GM12878 (cell line): ENCODE results near the gene SNAI3. TPM values are rescaled to one million over a fixed set of nuclear protein-coding genes. Genes with fewer than 3 reads are reported as not detected.

ENCODE experiments used
- ATAC-seq: fragments of 200-7000 bp; cut with Tn5 transposase; 3 replicates; pipeline ENCODE4 v1.9.1; 2020; ENCODE audit warnings: mild to moderate bottlenecking, moderate library complexity
- BruUV-seq: library from RNA; stranded (reverse); fragments of 400-500 nt; replicated peaks from 2 replicates; lab custom pipeline; 2021; lab: Mats Ljungman, UMichigan
- CTCF ChIA-PET: fragments of 300-600 bp; sonication (Branson Sonifier 250); formaldehyde crosslinking; extraction: SDS; loops from one replicate; lab custom pipeline; 2021; ENCODE audit warnings: inconsistent platforms; lab: Yijun Ruan, JAX
- POLR2A ChIA-PET: fragments of 350-600 bp; formaldehyde crosslinking; extraction: SDS; loops from one replicate; lab custom pipeline; 2021; ENCODE audit warnings: inconsistent platforms; lab: Charles Lee
- RAD21 ChIA-PET: fragments of 300-600 bp; sonication (Branson Sonifier 250); formaldehyde crosslinking; loops from one replicate; lab custom pipeline; 2023; ENCODE audit warnings: antibody characterized with exemption; ENCODE audit not compliant: unreplicated experiment; lab: Charles Lee
- SMC1A ChIA-PET: fragments of 300-600 bp; sonication (Branson Sonifier 250); formaldehyde crosslinking; loops from one replicate; lab custom pipeline; 2023; ENCODE audit not compliant: unreplicated experiment, uncharacterized antibody; lab: Charles Lee
- DNase-seq: peaks from one replicate; pipeline ENCODE4 v3.0.0-alpha.2; 2011; ENCODE audit warnings: low read depth, low spot score
- FAIRE-seq: peaks from 3 replicates; lab custom pipeline; 2011; peaks lifted over from hg19 to GRCh38; lab: Jason Lieb, UNC
- H2AFZ ChIP-seq: 2 replicates; pipeline ENCODE4 v1.6.0; 2011; ENCODE audit warnings: low read depth, low read length, control low read depth; ENCODE audit not compliant: control insufficient read depth
- H3K27ac ChIP-seq: 2 replicates; pipeline ENCODE4 v1.5.1; 2011; ENCODE audit warnings: control low read depth; ENCODE audit not compliant: control insufficient read depth, insufficient read depth
- H3K27me3 ChIP-seq, 2 experiments: replicated peaks in 1 of 2; 2 replicates each; pipeline versions ENCODE4 v1.6.0 to v1.6.1; 2011; ENCODE audit warnings: low read length in 1 of 2; ENCODE audit not compliant: control insufficient read depth in 2 of 2, insufficient read depth in 2 of 2
- H3K36me3 ChIP-seq, 2 experiments: 2 replicates each; pipeline ENCODE4 v1.5.1; 2011; ENCODE audit warnings: low read length in 1 of 2; ENCODE audit not compliant: control insufficient read depth in 2 of 2, insufficient read depth in 2 of 2
- H3K4me1 ChIP-seq: 2 replicates; pipeline ENCODE4 v1.6.1; 2011; ENCODE audit warnings: mild to moderate bottlenecking, low read length, moderate library complexity, mixed read lengths; ENCODE audit not compliant: control insufficient read depth, insufficient read depth
- H3K4me2 ChIP-seq: 2 replicates; pipeline ENCODE4 v1.6.0; 2011; ENCODE audit warnings: control low read depth; ENCODE audit not compliant: control insufficient read depth, insufficient read depth
- H3K4me3 ChIP-seq: fragments of 200-600 bp; sonication (generic); 2 replicates; pipeline ENCODE4 v1.5.1; 2016
- H3K79me2 ChIP-seq: 2 replicates; pipeline ENCODE4 v1.6.0; 2011; ENCODE audit warnings: low read length; ENCODE audit not compliant: control insufficient read depth, insufficient read depth
- H3K9ac ChIP-seq: 2 replicates; pipeline ENCODE4 v1.8.0; 2011; ENCODE audit warnings: low read length, control low read depth, mixed read lengths; ENCODE audit not compliant: control insufficient read depth, insufficient read depth
- H3K9me3 ChIP-seq: replicated peaks from 3 replicates; pipeline ENCODE4 v1.5.1; 2011; ENCODE audit warnings: mild to moderate bottlenecking, low read length; ENCODE audit not compliant: control insufficient read depth, insufficient read depth
- H4K20me1 ChIP-seq: 2 replicates; pipeline ENCODE4 v1.6.0; 2011; ENCODE audit not compliant: control insufficient read depth, insufficient read depth
- JUNB ChIP-seq: IDR thresholded peaks from 2 replicates; pipeline ENCODE4 v1.6.1; 2016; ENCODE audit warnings: antibody characterized with exemption, mild to moderate bottlenecking
- PAX8 ChIP-seq: fragments of 450-650 bp; IDR thresholded peaks from 2 replicates; pipeline ENCODE4 v1.6.1; 2017; ENCODE audit warnings: mild to moderate bottlenecking, moderate library complexity
- POLR2A ChIP-seq: IDR thresholded peaks from 2 replicates; pipeline ENCODE4 v1.6.1; 2011; ENCODE audit warnings: low read depth, mild to moderate bottlenecking, low read length
- RUNX3 ChIP-seq: IDR thresholded peaks from 2 replicates; pipeline ENCODE4 v1.6.1; 2012; ENCODE audit warnings: low read length, inconsistent platforms
- TARDBP ChIP-seq: IDR thresholded peaks from 2 replicates; pipeline ENCODE4 v1.6.1; 2016; ENCODE audit warnings: borderline replicate concordance
- ZBED1 ChIP-seq: IDR thresholded peaks from 2 replicates; pipeline ENCODE4 v1.6.1; 2016; ENCODE audit warnings: borderline replicate concordance
- WGBS: methylation state at CpG from one replicate; pipeline ENCODE4 v1.1.6; 2016; ENCODE audit warnings: low lambda C conversion rate; ENCODE audit not compliant: insufficient replicate concordance, insufficient coverage; ENCODE audit errors: missing lambda C conversion rate; 5-methylcytosine and 5-hydroxymethylcytosine counted together
- in situ Hi-C: fragments of 300-500 bp; cut with MboI; formaldehyde crosslinking; loops from 9 replicates; pipeline ENCODE4 v1.14.3; 2018; ENCODE audit warnings: mixed read lengths
- intact Hi-C: fragments of 100-400 bp; cut with micrococcal nuclease; formaldehyde crosslinking; loops from one replicate; pipeline ENCODE4 v1.14.2; 2022; ENCODE audit not compliant: unreplicated experiment
- polyA plus RNA-seq, 11 experiments: library from polyadenylated mRNA; depleted of rRNA in 4 of 11; unstranded in 6 of 11; stranded (reverse) in 5 of 11; fragments of >200 nt; fragmentation: Nextera tagmentation in 4 of 11; fragmentation: Illumina TruSeq in 1 of 11; extraction: Ambion mirVana in 4 of 11; extraction: Trizol in 1 of 11; gene quantifications; 1 replicate in 1 of 11; 2 replicates in 10 of 11; pipeline versions ENCODE4 v1.2.1 to v1.2.3, GENCODE V29; 2011 to 2016; ENCODE audit warnings: inconsistent platforms in 2 of 11, missing spikeins in 2 of 11, low read depth in 1 of 11
- total RNA-seq, 4 experiments: library from RNA; depleted of rRNA in 3 of 4; stranded (reverse); fragments of >200 nt in 3 of 4; fragmentation: Illumina TruSeq in 1 of 4; extraction: Trizol in 1 of 4; gene quantifications; 2 replicates each; pipeline versions ENCODE4 v1.2.1 to v1.2.3, GENCODE V29; 2013 to 2021
- TF ChIP-seq, protein P1 (sequence below): IDR thresholded peaks from 2 replicates; pipeline ENCODE4 v1.6.1; 2011; ENCODE audit warnings: borderline replicate concordance, low read depth, mild to moderate bottlenecking, moderate library complexity, mixed read lengths, low read length; ENCODE audit not compliant: insufficient read depth; ENCODE audit errors: extremely low read length

Gene SNAI3
- total and polyA plus RNA-seq, 10 of the 15 experiments (the other 5 are each of a cell fraction or from before 2014, with no cell fraction given): 0.21 to 7.4 (median 3.0) TPM

DNA sequence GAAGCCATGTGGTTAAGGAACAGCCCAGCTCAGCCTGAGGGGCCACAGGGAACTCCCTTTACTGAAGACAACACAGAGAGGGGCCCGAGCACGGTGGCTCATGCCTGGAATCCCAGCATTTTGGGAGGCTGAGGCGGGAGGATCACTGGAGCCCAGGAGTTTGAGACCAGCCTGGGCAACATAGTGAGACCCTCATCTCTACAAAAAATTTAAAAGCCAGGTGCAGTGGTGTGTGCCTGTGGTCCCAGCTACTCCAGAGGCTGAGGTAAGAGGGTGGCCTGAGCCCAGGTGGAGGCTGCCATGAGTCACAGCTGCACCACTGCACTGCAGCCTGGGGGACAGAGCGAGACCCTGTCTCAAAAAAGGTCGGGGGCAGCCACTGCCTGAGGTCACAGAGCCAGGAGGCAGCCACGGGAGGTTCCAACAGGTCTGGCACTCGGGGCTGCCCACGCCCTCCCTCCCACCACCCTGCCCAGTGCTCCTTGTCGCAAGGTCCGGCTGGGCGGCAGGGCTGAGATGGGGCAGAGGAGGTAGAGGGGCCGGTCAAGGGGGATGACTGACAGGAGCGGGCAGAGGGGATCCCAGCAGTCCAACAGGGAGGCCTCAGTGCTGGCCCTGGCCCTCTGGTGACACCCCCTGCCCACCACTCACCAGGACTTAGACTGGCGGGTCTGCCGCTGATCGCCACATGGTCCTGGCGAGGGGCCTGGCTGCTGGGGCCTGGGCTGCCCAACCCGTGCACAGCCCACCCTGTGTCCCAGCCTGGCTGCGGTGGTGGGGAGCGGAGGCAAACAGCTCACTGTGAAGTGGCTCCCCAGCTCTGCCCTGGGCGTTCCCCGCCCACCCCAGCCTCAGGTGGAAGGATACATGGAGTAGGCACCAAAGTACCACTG, 38.9 kb downstream of the SNAI3 start:
- ATAC-seq (no peak), FAIRE-seq (no peak), DNase-seq (no peak)
- Histone ChIP-seq H3K79me2 (peaks cover 36% of the 10 kb centered on the region), H2AFZ (no peak overlapping the region), H3K9me3 (no peaks in the 10 kb centered on the region), H3K36me3 (peaks cover 2 to 4% of the 10 kb centered on the region in 2 experiments; a peak in 3 of 4 replicates), H3K4me3 (peak overlapping the region; percentile 98; the same call in 1 of the 2 replicates), H3K4me2 (peak overlapping the region; percentile 35), H3K27me3 (no peaks in the 10 kb centered on the region), H3K9ac (no peak overlapping the region), H3K4me1 (peaks cover 20% of the 10 kb centered on the region), H3K27ac (no peak overlapping the region)
- CTCF ChIA-PET: no interaction called here
- RAD21 ChIA-PET: interaction anchor here (0.7 kb wide), 1 partner anchor 27 kb away, joined by 3 read pairs; no protein-coding TSS in a partner anchor
- SMC1A ChIA-PET: no interaction called here
- in situ Hi-C loops: no loop called here
- POLR2A ChIA-PET: interaction anchor here (0.9 to 1.0 kb wide), 2 partner anchors 8 to 17 kb away, joined by 3 read pairs; no protein-coding TSS in a partner anchor
- intact Hi-C loops: no loop called here
- BruUV-seq: no TSS peak
- 90% methylated on average over 22 of the region's 22 CpGs for WGBS
- TF ChIP-seq TARDBP (no peak), ZBED1 (no peak), POLR2A (peak; percentile 71), PAX8 (no peak), JUNB (no peak), RUNX3 (no peak)
- TF ChIP-seq, protein P1, sequence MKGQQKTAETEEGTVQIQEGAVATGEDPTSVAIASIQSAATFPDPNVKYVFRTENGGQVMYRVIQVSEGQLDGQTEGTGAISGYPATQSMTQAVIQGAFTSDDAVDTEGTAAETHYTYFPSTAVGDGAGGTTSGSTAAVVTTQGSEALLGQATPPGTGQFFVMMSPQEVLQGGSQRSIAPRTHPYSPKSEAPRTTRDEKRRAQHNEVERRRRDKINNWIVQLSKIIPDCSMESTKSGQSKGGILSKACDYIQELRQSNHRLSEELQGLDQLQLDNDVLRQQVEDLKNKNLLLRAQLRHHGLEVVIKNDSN: no peak
- TF ChIP-seq, all 136 proteins: peak for 1
- peaks cover 7% of the 10 kb centered on the region; the same call in 1 of the 2 replicates for H4K20me1 ChIP-seq
